HUES6 (cell line): ENCODE results near the gene HOXB8.

ENCODE experiments used
- H3K27ac ChIP-seq: 2 replicates; pipeline ENCODE4 v1.7.0; 2013; ENCODE audit warnings: low read depth, mild to moderate bottlenecking, low read length, inconsistent platforms
- H3K27me3 ChIP-seq: 2 replicates; pipeline ENCODE4 v1.6.1; 2013; ENCODE audit warnings: low read length; ENCODE audit not compliant: control insufficient read depth, insufficient read depth
- H3K36me3 ChIP-seq: 2 replicates; pipeline ENCODE4 v1.6.1; 2013; ENCODE audit warnings: low read length; ENCODE audit not compliant: control insufficient read depth, insufficient read depth
- H3K4me1 ChIP-seq: 2 replicates; pipeline ENCODE4 v1.6.1; 2013; ENCODE audit warnings: low read length; ENCODE audit not compliant: control insufficient read depth, insufficient read depth
- H3K4me3 ChIP-seq: 2 replicates; pipeline ENCODE4 v1.5.1; 2013; ENCODE audit warnings: low read depth, low read length
- H3K9ac ChIP-seq: one replicate; pipeline ENCODE4 v1.6.1; 2013; ENCODE audit warnings: mild to moderate bottlenecking, low read length
- H3K9me3 ChIP-seq: 2 replicates; pipeline ENCODE4 v1.6.1; 2013; ENCODE audit warnings: low read depth, low read length; ENCODE audit not compliant: control insufficient read depth, insufficient read depth

Gene HOXB8

GRCh38 chr17:48644159-48644558 lies 29.1 kb upstream of the HOXB8 start:
- Histone ChIP-seq H3K27ac (no peak overlapping the region), H3K9me3 (no peaks in the 10 kb centered on the region), H3K27me3 (peaks cover 99% of the 10 kb centered on the region), H3K36me3 (no peaks in the 10 kb centered on the region), H3K4me1 (peaks cover 13% of the 10 kb centered on the region), H3K9ac (peak overlapping the region; percentile 49), H3K4me3 (peak overlapping the region; percentile 54; the same call in 1 of the 2 replicates)

GRCh38 chr17:48643697-48644012 lies 28.6 kb upstream of the HOXB8 start:
- H3K4me3 ChIP-seq = peak overlapping the region; percentile 40; the same call in 1 of the 2 replicates
- H3K9me3 ChIP-seq = no peaks in the 10 kb centered on the region
- no peaks in the 10 kb centered on the region for H3K36me3 ChIP-seq
- H3K27me3 ChIP-seq = peaks cover 100% of the 10 kb centered on the region
- H3K9ac ChIP-seq = peak overlapping the region; percentile 42
- no peak overlapping the region for H3K27ac ChIP-seq
- peaks cover 13% of the 10 kb centered on the region for H3K4me1 ChIP-seq

- peak overlapping the region; percentile 43 for H3K9ac ChIP-seq
- H3K9me3 ChIP-seq = no peaks in the 10 kb centered on the region
- peaks cover 13% of the 10 kb centered on the region for H3K4me1 ChIP-seq
- peaks cover 100% of the 10 kb centered on the region for H3K27me3 ChIP-seq
- no peak overlapping the region for H3K27ac ChIP-seq
- peak overlapping the region; percentile 40; the same call in 1 of the 2 replicates for H3K4me3 ChIP-seq
- no peaks in the 10 kb centered on the region for H3K36me3 ChIP-seq
Measured at GRCh38 chr17:48642843-48643696, 28.0 kb upstream of the HOXB8 start.

- H3K4me1 ChIP-seq = peaks cover 13% of the 10 kb centered on the region
- H3K36me3 ChIP-seq = no peaks in the 10 kb centered on the region
- H3K9me3 ChIP-seq = no peaks in the 10 kb centered on the region
- peak overlapping the region; percentile 43 for H3K9ac ChIP-seq
- peaks cover 100% of the 10 kb centered on the region for H3K27me3 ChIP-seq
- no peak overlapping the region for H3K27ac ChIP-seq
- peak overlapping the region; percentile 40 for H3K4me3 ChIP-seq
Measured at GRCh38 chr17:48642059-48642842, 27.2 kb upstream of the HOXB8 start.

DNA sequence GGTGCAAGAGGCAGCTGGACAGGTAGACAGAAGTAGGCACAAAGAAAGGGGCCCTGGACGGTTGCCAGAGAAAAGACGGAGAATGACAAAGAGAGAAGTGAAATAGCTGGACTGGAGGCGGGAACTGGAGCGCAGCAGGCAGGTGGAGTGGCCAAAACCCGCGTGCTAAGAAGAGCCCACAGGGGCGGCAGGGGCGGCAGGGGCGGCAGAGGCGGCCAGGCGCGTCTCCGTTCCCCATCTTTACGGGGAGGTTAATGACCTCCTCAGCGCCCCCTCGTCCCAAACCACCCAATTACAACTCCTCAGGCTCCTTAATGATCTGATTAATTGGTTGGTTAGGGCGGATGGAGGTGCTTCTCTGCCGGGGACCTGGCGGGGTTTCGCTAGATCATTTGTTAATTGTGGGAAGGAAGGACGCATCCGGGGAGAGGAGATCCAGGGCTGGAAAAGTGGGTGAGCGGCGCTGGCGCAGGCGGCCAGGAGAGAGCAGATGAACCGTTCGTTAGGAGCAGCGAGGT lies 26.5 kb upstream of the HOXB8 start:
- H3K4me1 ChIP-seq = peaks cover 13% of the 10 kb centered on the region
- peaks cover 100% of the 10 kb centered on the region for H3K27me3 ChIP-seq
- H3K4me3 ChIP-seq = peak overlapping the region; percentile 40
- H3K36me3 ChIP-seq = no peaks in the 10 kb centered on the region
- H3K27ac ChIP-seq = no peak overlapping the region
- peak overlapping the region; percentile 41 for H3K9ac ChIP-seq
- H3K9me3 ChIP-seq = no peaks in the 10 kb centered on the region

GRCh38 chr17:48640858-48641180 lies 25.7 kb upstream of the HOXB8 start:
- no peak overlapping the region for H3K9ac ChIP-seq
- H3K36me3 ChIP-seq = no peaks in the 10 kb centered on the region
- H3K4me1 ChIP-seq = peaks cover 7% of the 10 kb centered on the region
- no peaks in the 10 kb centered on the region for H3K9me3 ChIP-seq
- H3K27me3 ChIP-seq = peaks cover 100% of the 10 kb centered on the region
- H3K4me3 ChIP-seq = no peak overlapping the region
- no peak overlapping the region for H3K27ac ChIP-seq

- H3K36me3 ChIP-seq = no peaks in the 10 kb centered on the region
- peaks cover 5% of the 10 kb centered on the region; the same call in 1 of the 2 replicates for H3K4me1 ChIP-seq
- H3K9me3 ChIP-seq = no peaks in the 10 kb centered on the region
- H3K4me3 ChIP-seq = no peak overlapping the region
- H3K27me3 ChIP-seq = peaks cover 100% of the 10 kb centered on the region
- no peak overlapping the region for H3K27ac ChIP-seq
- H3K9ac ChIP-seq = no peak overlapping the region
Measured at GRCh38 chr17:48639982-48640857, 25.1 kb upstream of the HOXB8 start.

DNA sequence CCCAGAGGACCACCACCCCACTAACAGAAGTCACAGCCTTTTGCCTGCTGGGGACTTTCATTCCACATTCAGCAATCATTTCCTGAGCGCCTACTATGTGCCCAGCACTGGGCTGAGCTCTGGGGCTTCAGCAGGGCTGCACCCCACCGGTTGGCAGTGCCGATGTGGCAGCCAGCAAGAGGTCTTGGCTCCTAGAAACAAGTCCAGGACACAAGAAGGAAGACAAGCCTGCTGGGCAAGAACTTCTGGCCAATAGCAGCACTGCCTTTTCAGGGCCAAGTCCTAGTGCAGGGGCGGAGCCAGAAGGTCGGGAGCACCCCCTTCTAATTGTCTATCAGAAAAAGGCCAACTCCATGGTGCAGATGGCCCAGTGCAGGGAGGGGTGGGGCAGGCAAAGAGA lies 24.0 kb upstream of the HOXB8 start:
- Histone ChIP-seq H3K27ac (no peak overlapping the region), H3K4me3 (no peak overlapping the region; the same call in 1 of the 2 replicates), H3K27me3 (peaks cover 100% of the 10 kb centered on the region), H3K9me3 (no peaks in the 10 kb centered on the region), H3K36me3 (no peaks in the 10 kb centered on the region), H3K9ac (no peak overlapping the region), H3K4me1 (peaks cover 5% of the 10 kb centered on the region; the same call in 1 of the 2 replicates)

DNA sequence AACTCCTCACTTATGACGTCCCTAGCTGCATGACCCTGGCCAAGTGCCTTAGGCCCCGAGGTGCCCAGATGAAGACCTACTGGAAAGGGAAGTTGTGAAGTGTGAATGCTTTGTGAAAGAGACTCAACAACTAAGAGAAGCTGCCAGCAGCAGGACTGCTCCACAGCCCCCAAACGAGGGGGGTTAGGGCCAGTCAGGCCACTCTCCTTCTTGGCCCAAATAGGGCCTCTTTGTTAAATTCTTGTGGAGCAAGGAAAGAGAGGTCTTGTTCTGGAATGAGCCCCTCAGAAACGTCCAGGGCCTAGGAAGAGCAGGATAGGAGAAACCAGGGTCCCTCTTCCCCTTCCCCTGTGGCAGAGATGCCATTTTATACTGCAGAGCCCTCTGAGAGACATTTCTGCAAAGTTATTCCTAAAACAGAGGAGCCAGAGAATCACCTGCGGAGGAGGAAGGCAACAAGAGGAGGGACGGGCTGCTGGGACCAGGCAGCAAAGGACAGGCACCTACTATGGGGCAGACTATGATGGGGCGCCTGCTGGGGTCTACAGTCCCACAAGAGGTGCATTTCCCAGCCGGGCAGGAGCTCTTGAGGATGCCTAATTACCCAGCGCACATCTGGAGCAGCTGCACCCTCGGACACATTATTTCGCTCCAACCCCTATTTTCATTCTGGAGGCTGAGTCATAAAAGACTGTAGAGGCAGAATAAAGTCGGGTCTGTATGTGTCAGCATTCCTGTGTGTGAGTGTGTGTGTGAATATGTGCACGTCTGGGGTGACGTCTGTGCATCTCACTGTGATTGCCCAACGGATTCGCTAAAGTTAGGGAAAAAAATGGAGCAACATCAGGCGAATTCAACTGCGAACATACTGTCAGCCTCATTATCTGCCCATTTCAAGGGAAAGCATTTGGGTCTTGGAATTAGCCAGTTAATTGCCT lies 22.5 kb upstream of the HOXB8 start:
- Histone ChIP-seq H3K4me3 (no peak overlapping the region), H3K27me3 (peaks cover 100% of the 10 kb centered on the region), H3K9ac (peak overlapping the region; percentile 16)

More for the DNA sequence above, 22.5 kb upstream of the HOXB8 start:
- Histone ChIP-seq H3K4me1 (peaks cover 5% of the 10 kb centered on the region; the same call in 1 of the 2 replicates), H3K27ac (no peak overlapping the region), H3K36me3 (no peaks in the 10 kb centered on the region), H3K9me3 (no peaks in the 10 kb centered on the region)
